Measurements from ENCODE around the gene TBC1D3.
"Not testable (repeated sequence)": the region's sequence is repeated elsewhere in the genome, so short reads cannot be mapped to it uniquely, and the experiment has no call there.

Gene TBC1D3

GRCh38 chr17:38192455-38192854 lies at the start of gene TBC1D3:
TSS of gene TBC1D3 (minus strand) at chr17:38192555. CDS start at chr17:38191029, 1,526 bp downstream.
- DNase-seq (ENCODE audit: low spot score) = not testable (repeated sequence)

GRCh38 chr17:38232790-38233189 lies 40.4 kb upstream of the TBC1D3 start:
- DNase-seq (ENCODE audit: low spot score) = not testable (repeated sequence)

- DNase-seq (ENCODE audit: low spot score) = not testable (repeated sequence)
These were observed 33.6 kb upstream of the TBC1D3 start for GRCh38 chr17:38225844-38226495.

GRCh38 chr17:38220867-38221266 lies 28.5 kb upstream of the TBC1D3 start:
- DNase-seq (ENCODE audit: low spot score) = not testable (repeated sequence)

GRCh38 chr17:38200271-38200670 lies 7.9 kb upstream of the TBC1D3 start:
- DNase-seq (ENCODE audit: low spot score) = not testable (repeated sequence)

GRCh38 chr17:38134860-38135259 lies 57.5 kb downstream of the TBC1D3 start:
- not testable (repeated sequence) for DNase-seq (ENCODE audit: low spot score)

Measured in SW480 (cell line).